Activated naive CD8-positive, alpha-beta T cell treated with anti-CD3 and anti-CD28 coated beads, Interleukin-2, amount 50 U/mL, for 16 hours (primary cell): ENCODE results near the gene APOB.

Source experiments
- DNase-seq: peaks from one replicate; pipeline ENCODE4 v3.0.0-alpha.2; 2020; ENCODE audit warnings: low read depth, low spot score

The APOB gene

GRCh38 chr2:21043744-21044532 is at the start of gene APOB:
TSS of gene APOB (minus strand) at chr2:21044073. CDS start at chr2:21043945, 128 bp downstream.
- DNase-seq, result no peak

GRCh38 chr2:21092308-21092869 is 48.5 kb upstream of the APOB start:
- no peak for DNase-seq

- no peak for DNase-seq
Measured at GRCh38 chr2:21084401-21084800, 40.5 kb upstream of the APOB start.

GRCh38 chr2:21083482-21083881 is 39.6 kb upstream of the APOB start:
- no peak for DNase-seq

GRCh38 chr2:21078296-21078695 is 34.4 kb upstream of the APOB start:
- DNase-seq, result no peak

- no peak for DNase-seq
Measured at GRCh38 chr2:21072477-21073242, 28.8 kb upstream of the APOB start.

GRCh38 chr2:21070341-21071257 is 26.7 kb upstream of the APOB start:
- no peak for DNase-seq

- no peak for DNase-seq
Measured at GRCh38 chr2:21069746-21070340, 26.0 kb upstream of the APOB start.

- DNase-seq, result no peak
Measured at GRCh38 chr2:21067859-21068537, 24.1 kb upstream of the APOB start.

- DNase-seq, result no peak
Measured at GRCh38 chr2:21067125-21067524, 23.3 kb upstream of the APOB start.

GRCh38 chr2:21059885-21060610 is 16.2 kb upstream of the APOB start:
- no peak for DNase-seq

GRCh38 chr2:21057097-21057496 is 13.2 kb upstream of the APOB start:
- DNase-seq, result no peak

- DNase-seq, result no peak
Measured at GRCh38 chr2:21055879-21056790, 12.3 kb upstream of the APOB start.

- no peak for DNase-seq
Measured at GRCh38 chr2:21055451-21055850, 11.6 kb upstream of the APOB start.

- DNase-seq, result no peak
Measured at GRCh38 chr2:21054011-21054410, 10.1 kb upstream of the APOB start.

- no peak for DNase-seq
Measured at GRCh38 chr2:21052044-21052443, 8.2 kb upstream of the APOB start.

- DNase-seq, result no peak
Measured at GRCh38 chr2:21050164-21050563, 6.3 kb upstream of the APOB start.

GRCh38 chr2:21047141-21048009 is 3.5 kb upstream of the APOB start:
- DNase-seq, result no peak
